ENCODE data around the gene FASTKD2.

The FASTKD2 gene

DNA sequence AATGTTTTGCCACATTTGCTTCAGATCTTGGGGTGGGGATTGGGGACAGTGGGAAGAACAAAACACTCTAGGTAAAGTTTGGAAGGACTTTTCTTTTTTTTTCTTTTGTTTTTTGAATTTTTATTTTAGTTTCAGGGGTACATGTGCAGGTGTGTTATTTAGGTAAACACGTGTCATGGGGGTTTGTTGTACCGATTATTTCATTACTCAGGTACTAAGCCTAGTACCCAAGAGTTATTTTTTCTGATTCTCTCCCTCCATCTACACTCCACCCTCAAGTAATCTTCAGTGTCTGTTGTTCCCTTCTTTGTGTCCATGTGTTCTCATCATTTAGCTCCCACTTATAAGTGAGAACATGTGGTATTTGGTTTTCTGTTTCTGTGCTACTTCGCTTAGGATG, 73.3 kb downstream of the FASTKD2 start:
- no peak for DNase-seq

DNA sequence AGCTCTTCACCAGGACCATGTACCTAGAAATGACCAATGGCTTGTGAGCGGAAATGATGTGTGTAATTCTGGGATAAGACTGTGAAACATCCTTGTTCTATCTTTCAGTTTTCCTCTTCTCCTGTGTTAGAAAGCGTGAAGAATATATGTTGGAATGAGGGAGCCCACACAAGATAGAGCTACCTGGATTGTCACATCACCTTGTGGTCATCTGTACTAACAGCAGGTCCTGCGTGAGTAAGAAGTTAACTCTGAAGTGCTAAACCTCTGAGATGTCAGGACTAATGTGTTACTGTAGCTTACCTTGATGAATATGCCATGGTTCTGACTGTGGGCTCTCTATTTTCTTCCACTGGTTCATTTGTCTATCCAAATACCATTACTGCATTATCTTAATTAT, 75.6 kb downstream of the FASTKD2 start:
- no peak for DNase-seq

Measured in suppressor macrophage (primary cell).